Measurements from ENCODE around the gene ATF7IP.

GRCh38 chr12:14452336-14452735 lies 86.9 kb downstream of the ATF7IP start:
- TF ChIP-seq, protein P1, sequence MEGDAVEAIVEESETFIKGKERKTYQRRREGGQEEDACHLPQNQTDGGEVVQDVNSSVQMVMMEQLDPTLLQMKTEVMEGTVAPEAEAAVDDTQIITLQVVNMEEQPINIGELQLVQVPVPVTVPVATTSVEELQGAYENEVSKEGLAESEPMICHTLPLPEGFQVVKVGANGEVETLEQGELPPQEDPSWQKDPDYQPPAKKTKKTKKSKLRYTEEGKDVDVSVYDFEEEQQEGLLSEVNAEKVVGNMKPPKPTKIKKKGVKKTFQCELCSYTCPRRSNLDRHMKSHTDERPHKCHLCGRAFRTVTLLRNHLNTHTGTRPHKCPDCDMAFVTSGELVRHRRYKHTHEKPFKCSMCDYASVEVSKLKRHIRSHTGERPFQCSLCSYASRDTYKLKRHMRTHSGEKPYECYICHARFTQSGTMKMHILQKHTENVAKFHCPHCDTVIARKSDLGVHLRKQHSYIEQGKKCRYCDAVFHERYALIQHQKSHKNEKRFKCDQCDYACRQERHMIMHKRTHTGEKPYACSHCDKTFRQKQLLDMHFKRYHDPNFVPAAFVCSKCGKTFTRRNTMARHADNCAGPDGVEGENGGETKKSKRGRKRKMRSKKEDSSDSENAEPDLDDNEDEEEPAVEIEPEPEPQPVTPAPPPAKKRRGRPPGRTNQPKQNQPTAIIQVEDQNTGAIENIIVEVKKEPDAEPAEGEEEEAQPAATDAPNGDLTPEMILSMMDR (IDR thresholded peaks at IDR 0.05; ENCODE audit: insufficient read depth, low read depth, low read length) = no peak
- no peak for TF ChIP-seq EZH2 (IDR thresholded peaks at IDR 0.05; ENCODE audit: insufficient read depth, low read length)

All from astrocyte (in vitro differentiated cells and primary cell).